Measurements from ENCODE around the gene SLC5A10.
"Not testable (repeated sequence)": the region's sequence is repeated elsewhere in the genome, so short reads cannot be mapped to it uniquely, and the experiment has no call there.

SLC5A10 gene

DNA sequence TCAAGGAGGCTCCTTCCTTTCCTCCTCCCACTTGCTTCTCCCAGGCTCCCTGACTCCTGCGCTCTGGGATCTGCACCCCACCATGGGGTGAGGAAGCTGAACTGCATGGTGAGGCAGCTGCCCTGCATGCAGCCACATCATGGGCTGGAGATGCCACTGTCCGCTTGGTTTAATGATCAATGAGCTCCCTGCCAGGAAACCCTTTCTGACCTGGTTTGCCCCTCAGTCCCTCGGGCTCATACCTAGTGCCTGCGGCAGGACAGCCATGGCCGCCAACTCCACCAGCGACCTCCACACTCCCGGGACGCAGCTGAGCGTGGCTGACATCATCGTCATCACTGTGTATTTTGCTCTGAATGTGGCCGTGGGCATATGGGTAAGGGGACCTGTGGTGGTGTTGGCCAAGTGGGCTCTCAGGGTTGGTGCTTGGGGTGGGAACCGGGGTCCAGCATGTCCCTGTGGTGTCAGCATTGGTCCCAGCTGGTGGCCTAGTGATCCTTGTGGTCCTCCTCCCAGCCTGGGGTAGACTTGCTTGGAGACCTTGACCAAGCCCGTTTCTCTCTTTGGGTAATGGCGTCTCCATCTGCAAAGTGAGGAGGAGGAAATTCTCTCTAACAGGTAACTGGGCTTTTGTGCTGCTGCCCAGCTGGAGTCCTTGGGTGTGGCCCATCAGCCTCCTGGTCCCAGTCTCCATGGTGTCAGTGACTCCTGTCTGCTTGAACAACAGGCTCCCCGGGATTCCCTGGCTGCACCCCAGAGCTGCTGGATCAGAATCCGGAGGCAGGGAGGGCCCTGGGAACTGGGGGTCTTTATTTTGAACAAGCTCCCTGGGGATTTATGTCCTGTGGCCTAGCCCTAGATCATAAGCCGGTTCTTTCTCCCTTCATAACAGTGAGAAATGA is at the start of gene SLC5A10:
TSS of gene SLC5A10 (plus strand) at position 225 of the 902 bp plus-strand sequence. CDS start at position 266, 41 bp downstream.
- no peak for DNase-seq (ENCODE audit: low read depth)

DNA sequence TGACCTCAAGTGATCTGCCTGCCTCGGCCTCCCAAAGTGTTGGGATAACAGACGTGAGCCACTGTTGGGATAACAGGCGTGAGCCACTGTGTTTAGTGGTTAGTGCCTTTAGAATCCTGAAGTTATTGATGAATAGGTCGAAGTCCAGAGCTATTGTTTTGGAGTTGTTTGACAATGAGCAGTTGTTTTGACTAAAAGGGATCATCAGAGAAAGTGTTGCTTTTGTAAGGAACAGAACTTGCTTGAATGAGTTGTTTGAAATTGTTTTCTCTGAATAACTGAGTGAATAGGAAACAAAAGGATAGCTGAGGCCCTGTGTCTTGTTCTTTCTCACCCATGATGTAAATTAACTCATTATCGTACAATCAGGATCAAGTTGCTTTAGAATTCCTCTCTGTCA is 47.5 kb upstream of the SLC5A10 start:
- DNase-seq (ENCODE audit: low read depth): no peak

DNA sequence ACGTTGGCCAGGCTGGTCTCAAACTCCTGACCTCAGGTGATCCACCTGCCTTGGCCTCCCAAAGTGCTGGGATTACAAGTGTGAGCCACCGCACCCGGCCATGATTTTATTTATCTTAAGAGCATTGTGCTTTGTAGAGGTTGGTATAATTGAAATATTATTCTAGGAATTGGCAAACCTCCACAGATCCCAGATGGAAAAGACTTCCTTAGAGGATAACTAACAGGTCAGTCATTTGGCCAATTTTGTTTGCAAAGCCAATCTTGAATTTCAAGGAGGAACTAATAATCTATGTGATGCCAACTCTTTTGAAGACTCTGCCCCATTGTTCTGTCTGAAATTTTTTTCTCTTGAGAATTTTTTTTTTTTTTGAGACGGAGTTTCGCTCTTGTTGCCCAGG is 46.7 kb upstream of the SLC5A10 start:
- no peak for DNase-seq (ENCODE audit: low read depth)

DNA sequence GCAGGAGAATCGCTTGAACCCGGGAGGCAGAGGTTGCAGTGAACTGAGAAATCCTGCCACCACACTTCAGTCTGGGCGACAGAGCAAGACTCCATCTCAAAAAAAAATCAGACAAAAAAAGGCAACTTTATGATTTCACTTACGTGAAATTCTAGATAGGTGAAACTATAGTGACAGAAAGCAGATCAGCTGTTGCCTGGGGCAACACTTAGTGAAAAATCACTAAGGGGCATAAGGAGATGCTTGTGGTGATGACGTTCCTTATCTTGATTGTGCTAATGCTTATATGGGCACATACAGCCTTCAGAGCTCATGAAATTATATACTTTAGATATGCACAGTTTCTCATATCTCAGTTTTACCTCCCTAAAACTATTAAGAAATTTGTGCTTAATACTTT is 41.6 kb upstream of the SLC5A10 start:
- DNase-seq (ENCODE audit: low read depth): no peak

DNA sequence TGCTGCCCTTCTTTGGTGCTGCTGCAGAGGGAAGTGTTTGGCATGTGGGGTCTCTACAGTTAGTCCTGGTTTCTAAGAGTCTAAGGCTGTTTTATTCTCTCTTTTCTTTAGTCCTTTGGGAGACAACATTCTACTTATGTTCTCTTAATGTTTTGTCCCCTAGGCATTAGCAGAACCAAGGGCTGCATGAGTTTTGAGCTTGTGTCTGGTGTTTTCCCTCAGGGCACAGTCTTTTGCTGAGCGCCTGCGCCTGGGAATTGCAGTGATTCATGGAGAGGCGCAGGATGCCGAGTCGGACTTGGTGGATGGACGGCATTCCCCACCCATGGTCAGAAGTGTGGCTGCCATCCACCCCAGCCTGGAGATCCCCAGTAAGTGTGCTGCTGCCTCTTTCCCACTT is 41.1 kb upstream of the SLC5A10 start:
- no peak for DNase-seq (ENCODE audit: low read depth)

DNA sequence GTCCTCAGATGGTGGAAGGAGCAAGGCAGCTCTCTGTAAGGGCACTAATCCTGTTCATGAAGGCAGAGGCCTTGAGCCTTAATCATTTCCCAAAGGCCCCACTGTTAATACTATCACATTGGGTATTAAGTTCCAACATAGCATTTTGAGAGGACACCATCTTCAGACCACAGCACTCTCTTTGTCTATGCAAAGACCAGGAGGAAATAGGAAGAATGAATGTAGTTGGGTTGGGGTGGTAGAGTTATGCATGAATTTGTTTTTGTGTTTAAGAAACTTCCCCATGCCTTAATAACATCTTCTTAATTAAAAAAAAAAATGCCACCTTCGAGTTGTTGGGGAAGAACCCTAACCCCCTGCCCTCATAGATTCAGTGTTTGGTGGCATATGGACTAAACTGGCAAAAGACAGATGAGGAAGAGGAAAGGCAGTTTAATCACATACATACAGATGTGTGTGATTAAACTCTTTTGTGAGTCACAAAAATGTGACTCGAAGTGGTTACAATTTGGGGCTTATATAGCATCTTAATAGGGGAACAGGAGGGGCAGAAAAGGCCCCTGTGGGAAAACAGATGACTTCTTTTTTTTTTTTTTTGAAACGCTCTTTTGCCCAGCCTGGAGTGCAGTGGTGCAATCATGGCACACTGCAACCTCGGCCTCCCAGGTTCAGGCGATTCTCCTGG is 35.0 kb upstream of the SLC5A10 start:
- no peak for DNase-seq (ENCODE audit: low read depth)

DNA sequence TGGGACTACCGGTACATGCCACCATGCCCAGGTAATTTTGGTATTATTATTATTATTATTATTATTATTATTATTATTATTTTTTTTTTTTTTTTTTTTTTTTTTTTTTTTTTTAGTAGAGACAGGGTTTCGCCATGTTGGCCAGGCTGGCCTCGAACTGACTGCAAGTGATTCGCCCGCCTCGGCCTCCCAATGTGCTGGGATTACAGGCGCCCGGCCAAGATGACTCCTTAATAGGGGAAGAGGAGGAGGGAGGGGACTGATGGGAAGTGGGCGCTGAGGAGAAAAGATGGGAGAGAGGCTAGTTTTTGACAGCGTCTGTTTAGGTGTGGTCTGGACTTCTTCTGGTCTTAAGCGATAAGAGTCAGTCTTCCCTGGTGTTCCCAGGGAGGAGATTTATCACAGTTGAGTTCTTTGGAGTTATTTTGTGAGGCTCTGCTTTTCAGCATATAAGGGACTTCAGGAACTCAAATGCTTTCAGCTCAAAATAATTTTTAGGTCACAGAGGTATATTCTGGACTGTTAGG is 34.4 kb upstream of the SLC5A10 start:
- DNase-seq (ENCODE audit: low read depth): no peak

DNA sequence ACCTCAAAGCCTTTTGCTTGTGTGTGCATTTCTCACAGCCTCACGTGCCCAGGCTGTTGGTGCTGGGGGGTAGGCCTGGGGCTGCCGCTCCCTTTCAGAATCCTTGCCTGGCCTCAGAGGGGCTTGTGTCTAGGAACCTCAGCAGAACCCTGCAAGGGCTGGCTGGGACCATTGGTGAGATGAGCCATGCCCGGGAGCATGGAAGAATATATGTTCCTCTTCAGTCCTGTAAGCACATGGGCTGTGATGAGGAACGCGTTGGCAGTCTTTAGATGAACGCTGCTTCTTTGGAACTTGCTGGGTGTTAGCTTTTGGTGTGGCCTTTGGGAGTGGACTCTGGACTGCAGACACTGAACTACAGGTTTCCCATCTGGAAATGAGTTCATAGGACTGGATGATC is 32.0 kb upstream of the SLC5A10 start:
- no peak for DNase-seq (ENCODE audit: low read depth)

DNA sequence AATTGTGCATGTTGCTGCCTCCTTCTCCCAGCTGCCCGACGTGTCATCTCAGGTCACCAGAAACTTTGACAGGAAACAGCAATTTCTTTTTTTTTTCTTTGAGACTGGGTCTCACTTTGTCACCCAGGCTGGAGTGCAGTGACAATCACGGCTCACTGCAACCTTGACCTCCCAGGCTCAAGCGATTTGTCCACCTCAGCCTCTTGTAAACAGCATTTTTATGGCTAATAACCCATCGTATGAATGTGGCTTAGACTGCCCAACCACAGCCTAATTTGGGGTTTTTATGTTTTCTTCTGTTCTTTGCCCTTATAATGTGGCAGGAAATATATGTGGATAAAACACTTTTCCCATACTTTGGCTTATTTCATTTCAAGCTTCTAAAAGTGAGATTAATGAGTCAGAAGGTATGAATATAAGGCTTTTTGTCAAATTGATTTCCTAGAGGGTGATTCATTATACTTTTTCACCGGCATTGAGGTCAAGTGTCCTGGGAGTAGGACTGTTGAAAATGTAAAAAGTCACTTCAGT is 31.0 kb upstream of the SLC5A10 start:
- no peak for DNase-seq (ENCODE audit: low read depth)

DNA sequence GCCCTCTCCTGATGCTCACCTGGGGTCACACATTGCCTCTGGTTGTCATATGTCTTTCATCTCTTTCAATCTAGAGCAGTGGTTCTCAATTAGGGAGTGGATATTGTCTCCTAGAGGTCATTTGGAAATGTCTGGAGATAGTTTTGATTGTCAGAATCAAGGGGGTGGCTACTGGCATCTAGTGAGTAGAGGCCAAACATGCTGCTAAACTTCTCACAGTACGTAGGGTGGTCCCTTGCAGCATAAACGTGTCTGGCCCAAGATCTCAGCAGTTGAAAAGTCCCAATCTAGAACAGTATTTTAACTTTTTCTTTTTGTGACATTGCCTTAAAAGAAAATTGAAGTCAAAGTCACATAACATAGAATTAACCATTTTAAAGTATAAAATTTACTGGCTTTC is 30.5 kb upstream of the SLC5A10 start:
- no peak for DNase-seq (ENCODE audit: low read depth)

DNA sequence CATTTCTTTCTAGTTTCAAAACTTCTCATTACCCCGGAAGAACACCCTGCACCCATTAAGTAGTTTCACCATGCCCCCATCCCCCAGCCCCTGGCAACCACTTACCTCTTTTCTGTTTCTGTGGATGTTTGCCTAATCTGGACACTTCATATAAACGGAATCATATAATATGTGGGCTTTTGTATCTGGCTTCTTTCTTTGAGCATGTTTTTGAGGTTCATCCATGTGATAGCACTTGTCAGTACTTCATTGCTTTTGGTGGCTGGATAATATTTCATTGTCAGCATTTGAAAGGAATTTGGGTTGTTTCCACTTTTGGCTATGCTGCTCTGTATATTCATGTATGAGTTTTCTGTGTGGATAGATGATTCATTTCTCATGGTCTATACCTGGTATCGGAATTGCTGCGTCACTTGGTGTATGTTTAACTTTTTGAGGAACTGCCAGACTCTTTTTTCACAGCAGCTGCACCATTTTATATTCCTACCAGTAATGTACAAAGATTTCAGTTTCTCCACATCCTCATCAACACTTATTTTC is 30.0 kb upstream of the SLC5A10 start:
- no peak for DNase-seq (ENCODE audit: low read depth)

DNA sequence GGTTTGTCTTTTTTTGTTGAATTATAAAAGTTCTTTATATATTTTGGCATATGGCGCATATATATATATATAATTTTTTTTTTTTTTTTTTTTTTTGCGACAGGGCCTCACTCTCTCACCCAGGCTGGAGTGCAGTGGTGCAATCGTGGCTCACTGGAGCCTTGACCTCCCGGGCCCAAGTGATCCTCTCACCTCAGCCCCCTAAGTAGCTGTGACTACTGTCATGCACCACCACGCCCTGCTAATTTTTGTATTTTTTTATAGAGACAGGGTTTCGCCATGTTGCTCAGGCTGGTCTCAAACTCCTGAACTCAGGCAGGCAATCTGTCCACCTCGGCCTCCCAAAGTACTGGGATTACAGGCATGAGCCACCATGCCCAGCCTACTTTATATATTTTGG is 29.4 kb upstream of the SLC5A10 start:
- DNase-seq (ENCODE audit: low read depth): not testable (repeated sequence)

DNA sequence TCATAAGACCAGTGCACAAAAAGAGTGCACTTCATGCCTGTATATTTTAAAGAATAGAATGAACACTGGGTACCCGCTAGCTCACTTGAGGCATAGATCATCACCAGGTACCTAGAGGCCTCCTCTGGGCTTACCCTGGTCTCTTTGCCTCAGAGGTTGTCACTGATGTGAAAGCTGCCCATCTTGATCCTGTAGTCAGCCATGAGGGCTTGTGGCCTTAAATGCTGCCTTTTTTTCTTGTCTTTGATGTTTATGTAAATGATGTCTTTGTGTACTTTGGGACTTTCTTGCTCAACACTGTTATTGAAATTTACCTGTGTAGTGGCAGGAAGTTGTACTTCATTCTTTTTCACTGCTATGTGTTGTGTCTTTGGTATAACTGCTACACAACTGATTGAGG is 26.8 kb upstream of the SLC5A10 start:
- DNase-seq (ENCODE audit: low read depth): no peak

DNA sequence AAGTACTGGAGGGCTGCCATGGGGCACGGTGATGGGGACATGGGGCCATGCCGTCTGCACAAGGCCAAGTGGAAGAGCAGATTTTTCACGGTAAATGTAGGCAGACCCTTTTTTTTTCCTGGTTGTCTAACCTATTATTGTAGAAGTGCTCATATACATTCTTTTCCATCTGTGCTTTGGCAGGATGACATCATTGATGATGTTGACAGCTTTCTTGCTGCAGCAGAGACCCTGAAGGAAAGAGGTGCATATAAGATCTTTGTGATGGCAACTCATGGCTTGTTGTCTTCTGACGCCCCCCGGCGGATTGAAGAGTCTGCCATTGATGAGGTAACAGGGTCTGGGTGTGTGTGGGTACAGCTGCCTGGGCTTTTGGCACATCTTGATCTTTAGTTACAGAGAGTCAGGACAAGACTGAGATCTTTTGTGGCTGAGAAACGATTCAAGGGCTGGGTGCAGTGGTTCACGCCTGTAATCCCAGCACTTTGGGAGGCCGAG is 23.3 kb upstream of the SLC5A10 start:
- DNase-seq (ENCODE audit: low read depth): no peak

DNA sequence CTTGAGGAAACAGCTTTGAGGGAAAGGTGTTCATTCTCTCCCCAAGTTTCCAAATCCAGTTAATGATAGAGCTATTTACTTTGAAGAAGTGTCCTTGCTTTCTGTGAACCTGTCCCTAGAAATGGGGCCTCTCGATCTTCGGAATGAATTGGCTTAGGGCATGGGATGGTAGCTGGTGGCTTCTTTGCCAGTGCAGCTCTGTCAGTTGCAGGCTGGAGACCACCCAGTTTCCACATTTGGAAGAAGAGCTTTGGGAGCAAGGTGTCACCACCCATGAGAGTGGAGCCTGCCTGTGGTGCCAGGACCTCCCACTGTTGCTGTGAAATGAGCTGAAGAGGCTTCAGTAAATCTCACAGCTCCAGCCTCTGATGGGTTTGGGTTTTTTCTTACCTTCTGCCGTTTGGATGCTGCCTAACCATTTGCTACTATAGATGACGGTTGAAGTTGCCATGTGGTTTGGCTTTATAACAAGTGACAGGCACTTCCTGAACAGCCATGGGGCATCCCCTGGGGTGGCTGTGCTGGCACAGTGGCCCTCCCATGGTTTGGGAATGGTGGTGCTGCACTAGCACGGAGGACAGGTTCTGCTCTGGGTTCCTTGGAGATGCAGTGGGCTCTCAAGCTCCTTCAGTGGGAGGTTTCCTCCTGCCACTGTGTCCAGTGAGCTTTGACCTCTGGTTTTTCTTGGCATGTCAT is 19.5 kb upstream of the SLC5A10 start:
- DNase-seq (ENCODE audit: low read depth): no peak

DNA sequence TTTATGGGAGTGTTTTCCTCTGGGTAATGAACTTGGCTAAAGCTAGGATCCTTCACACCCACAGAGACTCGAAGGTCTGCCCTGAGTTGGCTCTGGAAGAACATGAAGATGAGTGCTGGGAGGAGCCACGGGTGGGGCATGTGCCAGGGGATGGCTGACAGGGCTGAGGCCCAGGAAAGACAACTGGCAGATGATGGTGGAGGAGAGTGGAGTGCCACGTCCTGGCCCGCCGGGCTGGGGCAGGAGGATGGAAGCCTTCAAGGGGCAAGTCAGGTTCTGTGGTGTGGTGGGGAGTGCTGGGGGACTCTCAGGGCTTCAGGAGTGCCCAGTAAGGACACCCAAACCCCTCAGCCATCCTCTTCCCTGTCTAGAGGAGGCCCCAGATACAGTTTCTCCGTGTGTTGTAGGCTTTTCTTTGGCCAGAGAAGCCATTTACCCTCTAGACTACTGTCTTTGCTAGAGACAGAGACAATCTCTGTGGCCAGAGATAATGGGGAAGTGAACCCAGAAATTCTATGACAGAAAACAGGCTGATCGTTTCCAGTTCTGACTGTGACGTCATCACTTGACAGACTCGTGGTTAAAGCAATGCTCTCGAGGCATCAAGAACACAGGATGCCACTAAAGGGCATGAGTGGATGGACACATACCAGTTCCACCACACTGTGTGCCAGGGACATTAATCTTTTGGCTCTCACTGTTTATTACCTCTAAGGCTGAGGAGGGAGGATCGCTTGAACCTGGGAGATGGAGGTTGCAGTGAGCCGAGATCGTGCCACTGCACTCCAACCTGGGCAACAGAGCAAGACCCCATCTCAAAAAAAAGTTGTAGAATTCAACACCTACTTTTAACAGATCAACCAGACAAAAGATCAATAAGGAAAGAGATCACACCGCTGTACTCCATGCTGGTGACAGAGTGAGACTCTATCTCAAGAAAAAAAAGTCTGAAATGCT is 18.6 kb upstream of the SLC5A10 start:
- no peak for DNase-seq (ENCODE audit: low read depth)

DNA sequence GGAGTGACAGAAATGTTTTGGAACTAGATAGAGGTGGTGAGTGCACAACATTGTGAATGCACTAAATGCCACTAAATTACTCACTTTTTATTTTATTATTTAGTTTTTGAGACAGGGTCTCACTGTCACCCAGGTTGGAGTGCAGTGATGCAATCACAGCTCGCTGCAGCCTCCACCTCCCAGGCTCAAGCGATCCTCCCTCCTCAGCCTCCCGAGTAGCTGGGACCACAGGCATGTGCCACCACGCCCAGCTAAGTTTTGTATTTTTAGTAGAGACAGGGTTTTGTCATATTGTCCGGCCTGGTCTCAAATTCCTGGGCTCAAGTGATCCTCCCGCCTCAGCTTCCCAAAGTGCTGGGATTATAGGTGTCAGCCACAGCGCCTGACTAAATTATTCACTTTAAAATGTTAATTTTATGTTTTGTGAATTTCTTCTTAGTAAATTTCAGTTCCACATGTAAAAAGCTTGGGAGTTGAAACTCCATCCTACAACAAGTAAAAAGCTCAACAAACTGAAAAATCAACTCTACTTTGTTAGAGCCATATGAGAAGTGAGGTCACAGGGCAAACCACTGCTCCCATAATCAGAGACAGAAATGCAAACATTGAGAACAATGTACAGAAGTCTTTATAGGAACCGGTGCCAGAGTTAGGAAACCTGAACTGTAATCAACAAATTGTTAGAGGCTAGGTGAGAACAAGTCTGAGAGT is 13.8 kb upstream of the SLC5A10 start:
- no peak for DNase-seq (ENCODE audit: low read depth)

DNA sequence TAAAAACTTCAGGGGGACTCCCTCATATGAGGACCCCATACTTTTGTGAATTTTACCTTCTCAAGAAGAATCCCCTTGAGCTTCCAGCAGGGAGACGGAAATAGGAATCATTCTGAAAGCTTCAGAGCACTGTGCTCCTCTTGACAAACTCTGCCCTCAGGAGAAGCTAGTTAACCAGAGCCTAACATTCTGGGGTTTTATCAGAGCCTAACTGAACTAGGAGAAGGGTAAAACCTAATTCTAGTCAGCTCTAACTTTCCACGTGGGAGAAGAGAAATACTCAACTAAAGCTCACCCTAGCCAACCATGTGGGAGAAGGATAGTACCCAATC is 13.3 kb upstream of the SLC5A10 start:
- DNase-seq (ENCODE audit: low read depth): no peak

DNA sequence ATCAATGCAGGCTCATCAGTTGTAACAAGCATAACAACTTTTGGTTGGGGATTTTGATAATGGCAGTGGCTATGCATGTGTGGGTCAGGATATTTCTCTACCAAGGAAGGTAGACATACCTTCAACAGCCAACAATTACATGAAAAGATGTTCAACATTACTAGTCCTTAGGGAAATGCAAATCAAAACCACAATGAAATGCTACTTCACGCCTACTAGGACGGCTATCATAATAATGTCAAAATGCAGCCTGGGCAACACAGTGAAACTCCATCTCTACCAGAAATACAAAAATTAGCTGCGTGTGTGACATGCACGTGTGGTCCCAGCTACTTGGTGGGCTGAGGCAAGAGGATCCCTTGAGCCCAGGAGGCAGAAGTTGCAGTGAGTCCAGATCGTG is 7.3 kb upstream of the SLC5A10 start:
- no peak for DNase-seq (ENCODE audit: low read depth)

DNA sequence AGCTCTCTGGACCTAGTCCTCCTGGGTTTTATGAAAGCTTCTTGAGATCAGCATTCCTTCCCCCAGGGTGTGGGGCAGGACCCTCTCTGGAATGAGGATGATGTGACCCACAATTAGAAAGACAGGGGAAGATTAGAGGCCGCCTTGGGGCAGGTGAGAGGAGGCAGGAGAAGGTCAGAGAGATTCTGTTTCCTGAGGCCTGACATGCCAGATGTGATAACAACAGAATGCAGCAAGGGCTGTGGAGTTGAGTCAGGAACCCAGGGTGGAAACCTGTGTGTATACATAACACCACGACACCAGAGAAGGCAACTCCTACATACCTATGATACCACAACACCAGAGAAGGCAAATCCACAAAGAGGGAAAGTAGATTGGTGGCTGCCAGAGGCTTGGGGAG is 5.4 kb upstream of the SLC5A10 start:
- no peak for DNase-seq (ENCODE audit: low read depth)
